ENCODE measurements around the gene WDR12. TPM values are rescaled to one million over a fixed set of nuclear protein-coding genes. Genes with fewer than 3 reads are reported as not detected.

The WDR12 gene
- total and polyA plus RNA-seq, 2 of the 13 experiments (the other 11 are each of a cell fraction or from before 2014, with no cell fraction given) = 94.4 to 216 TPM

DNA sequence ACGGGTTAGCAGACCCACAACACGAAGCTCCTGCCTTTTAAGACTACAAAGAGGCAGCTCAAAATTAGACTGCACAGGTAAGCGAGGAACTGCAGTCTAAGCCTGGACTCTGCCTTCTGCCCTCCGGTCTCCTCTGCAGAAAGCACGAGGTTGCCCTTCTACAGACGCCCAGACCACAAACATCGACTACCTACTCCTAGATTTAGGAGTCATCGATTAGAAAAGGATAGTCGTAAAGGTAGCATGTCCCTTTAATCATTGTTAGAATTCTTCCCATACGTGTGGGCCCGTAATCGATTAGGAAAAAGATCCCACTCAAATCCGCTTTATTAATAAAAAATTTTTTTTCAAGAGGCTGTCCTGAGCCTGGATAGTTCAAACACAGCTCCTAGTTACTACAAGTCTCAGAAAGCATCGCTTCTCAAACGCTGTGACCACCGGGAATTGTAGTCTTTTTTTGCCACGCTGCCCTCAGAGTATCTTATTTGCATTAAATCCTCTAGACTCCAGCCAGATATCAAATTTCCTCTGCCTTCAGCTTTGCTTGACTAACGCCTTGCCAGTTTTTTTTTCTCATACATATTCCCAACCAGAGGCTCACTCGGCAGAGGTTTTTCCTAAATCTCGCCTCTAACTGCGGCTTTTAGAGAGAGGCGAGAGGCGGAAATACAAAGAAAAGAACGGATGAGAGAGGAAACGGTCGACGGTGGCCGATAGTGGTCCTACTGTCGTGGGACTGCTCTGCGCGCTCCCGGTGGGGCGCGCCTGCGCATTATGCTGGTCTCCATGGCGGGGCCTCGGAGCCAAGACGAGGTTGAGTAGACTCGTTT lies at the start of gene WDR12, which contains the start of gene CARF (continued):
- TF ChIP-seq, protein P1, sequence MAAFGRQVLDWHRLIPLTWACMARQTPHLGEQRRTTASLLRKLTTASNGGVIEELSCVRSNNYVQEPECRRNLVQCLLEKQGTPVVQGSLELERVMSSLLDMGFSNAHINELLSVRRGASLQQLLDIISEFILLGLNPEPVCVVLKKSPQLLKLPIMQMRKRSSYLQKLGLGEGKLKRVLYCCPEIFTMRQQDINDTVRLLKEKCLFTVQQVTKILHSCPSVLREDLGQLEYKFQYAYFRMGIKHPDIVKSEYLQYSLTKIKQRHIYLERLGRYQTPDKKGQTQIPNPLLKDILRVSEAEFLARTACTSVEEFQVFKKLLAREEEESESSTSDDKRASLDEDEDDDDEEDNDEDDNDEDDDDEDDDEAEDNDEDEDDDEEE (CRISPR knock-in tag; IDR thresholded peaks at IDR 0.05) = no peak
- TF ChIP-seq, protein P2, sequence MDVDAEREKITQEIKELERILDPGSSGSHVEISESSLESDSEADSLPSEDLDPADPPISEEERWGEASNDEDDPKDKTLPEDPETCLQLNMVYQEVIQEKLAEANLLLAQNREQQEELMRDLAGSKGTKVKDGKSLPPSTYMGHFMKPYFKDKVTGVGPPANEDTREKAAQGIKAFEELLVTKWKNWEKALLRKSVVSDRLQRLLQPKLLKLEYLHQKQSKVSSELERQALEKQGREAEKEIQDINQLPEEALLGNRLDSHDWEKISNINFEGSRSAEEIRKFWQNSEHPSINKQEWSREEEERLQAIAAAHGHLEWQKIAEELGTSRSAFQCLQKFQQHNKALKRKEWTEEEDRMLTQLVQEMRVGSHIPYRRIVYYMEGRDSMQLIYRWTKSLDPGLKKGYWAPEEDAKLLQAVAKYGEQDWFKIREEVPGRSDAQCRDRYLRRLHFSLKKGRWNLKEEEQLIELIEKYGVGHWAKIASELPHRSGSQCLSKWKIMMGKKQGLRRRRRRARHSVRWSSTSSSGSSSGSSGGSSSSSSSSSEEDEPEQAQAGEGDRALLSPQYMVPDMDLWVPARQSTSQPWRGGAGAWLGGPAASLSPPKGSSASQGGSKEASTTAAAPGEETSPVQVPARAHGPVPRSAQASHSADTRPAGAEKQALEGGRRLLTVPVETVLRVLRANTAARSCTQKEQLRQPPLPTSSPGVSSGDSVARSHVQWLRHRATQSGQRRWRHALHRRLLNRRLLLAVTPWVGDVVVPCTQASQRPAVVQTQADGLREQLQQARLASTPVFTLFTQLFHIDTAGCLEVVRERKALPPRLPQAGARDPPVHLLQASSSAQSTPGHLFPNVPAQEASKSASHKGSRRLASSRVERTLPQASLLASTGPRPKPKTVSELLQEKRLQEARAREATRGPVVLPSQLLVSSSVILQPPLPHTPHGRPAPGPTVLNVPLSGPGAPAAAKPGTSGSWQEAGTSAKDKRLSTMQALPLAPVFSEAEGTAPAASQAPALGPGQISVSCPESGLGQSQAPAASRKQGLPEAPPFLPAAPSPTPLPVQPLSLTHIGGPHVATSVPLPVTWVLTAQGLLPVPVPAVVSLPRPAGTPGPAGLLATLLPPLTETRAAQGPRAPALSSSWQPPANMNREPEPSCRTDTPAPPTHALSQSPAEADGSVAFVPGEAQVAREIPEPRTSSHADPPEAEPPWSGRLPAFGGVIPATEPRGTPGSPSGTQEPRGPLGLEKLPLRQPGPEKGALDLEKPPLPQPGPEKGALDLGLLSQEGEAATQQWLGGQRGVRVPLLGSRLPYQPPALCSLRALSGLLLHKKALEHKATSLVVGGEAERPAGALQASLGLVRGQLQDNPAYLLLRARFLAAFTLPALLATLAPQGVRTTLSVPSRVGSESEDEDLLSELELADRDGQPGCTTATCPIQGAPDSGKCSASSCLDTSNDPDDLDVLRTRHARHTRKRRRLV (CRISPR knock-in tag; IDR thresholded peaks at IDR 0.05) = peak; percentile 47; the same call in 1 of the 2 replicates
- TF ChIP-seq HOXA9 (CRISPR knock-in tag; IDR thresholded peaks at IDR 0.05; ENCODE audit: borderline replicate concordance) = no peak
- TF ChIP-seq ZFP62 (CRISPR knock-in tag; IDR thresholded peaks at IDR 0.05) = no peak
- TF ChIP-seq NFKBIZ (CRISPR knock-in tag; IDR thresholded peaks at IDR 0.05) = no peak
- TF ChIP-seq PAWR (CRISPR knock-in tag; IDR thresholded peaks at IDR 0.05; ENCODE audit: borderline replicate concordance) = no peak
- TF ChIP-seq ZNF530 (CRISPR knock-in tag; IDR thresholded peaks at IDR 0.05; ENCODE audit: low read depth) = 0 out of 2 replicates have a peak, but pooled peaks have one; percentile 41
- TF ChIP-seq, protein P3, sequence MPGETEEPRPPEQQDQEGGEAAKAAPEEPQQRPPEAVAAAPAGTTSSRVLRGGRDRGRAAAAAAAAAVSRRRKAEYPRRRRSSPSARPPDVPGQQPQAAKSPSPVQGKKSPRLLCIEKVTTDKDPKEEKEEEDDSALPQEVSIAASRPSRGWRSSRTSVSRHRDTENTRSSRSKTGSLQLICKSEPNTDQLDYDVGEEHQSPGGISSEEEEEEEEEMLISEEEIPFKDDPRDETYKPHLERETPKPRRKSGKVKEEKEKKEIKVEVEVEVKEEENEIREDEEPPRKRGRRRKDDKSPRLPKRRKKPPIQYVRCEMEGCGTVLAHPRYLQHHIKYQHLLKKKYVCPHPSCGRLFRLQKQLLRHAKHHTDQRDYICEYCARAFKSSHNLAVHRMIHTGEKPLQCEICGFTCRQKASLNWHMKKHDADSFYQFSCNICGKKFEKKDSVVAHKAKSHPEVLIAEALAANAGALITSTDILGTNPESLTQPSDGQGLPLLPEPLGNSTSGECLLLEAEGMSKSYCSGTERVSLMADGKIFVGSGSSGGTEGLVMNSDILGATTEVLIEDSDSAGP (CRISPR knock-in tag; IDR thresholded peaks at IDR 0.05; ENCODE audit: borderline replicate concordance) = peak; percentile 76
- no peak for TF ChIP-seq ZNF7 (CRISPR knock-in tag; IDR thresholded peaks at IDR 0.05)
- no peak for TF ChIP-seq ZNF552 (CRISPR knock-in tag; IDR thresholded peaks at IDR 0.05; ENCODE audit: borderline replicate concordance)
- TF ChIP-seq ZSCAN22 (CRISPR knock-in tag; IDR thresholded peaks at IDR 0.05) = peak; percentile 26; the same call in 1 of the 2 replicates
- TF ChIP-seq ZC3H4 (CRISPR knock-in tag; IDR thresholded peaks at IDR 0.05; ENCODE audit: borderline replicate concordance) = no peak
- TF ChIP-seq SIX4 (CRISPR knock-in tag; IDR thresholded peaks at IDR 0.05) = no peak
- peak; percentile 70 for TF ChIP-seq PHF20 (CRISPR knock-in tag; IDR thresholded peaks at IDR 0.05)
- TF ChIP-seq IRX3 (CRISPR knock-in tag; IDR thresholded peaks at IDR 0.05; ENCODE audit: borderline replicate concordance, low read depth) = no peak
- TF ChIP-seq ZMYM3 (CRISPR knock-in tag; IDR thresholded peaks at IDR 0.05) = 0 out of 2 replicates have a peak, but pooled peaks have one; percentile 47
- TF ChIP-seq AHR (CRISPR knock-in tag; IDR thresholded peaks at IDR 0.05) = no peak
- peak; percentile 92 for TF ChIP-seq ZSCAN31 (CRISPR knock-in tag; IDR thresholded peaks at IDR 0.05; ENCODE audit: low read depth)
- TF ChIP-seq KMT2A (CRISPR knock-in tag; IDR thresholded peaks at IDR 0.05) = no peak
- 0 out of 2 replicates have a peak, but pooled peaks have one; percentile 35 for TF ChIP-seq ZFP37 (CRISPR knock-in tag; IDR thresholded peaks at IDR 0.05; ENCODE audit: borderline replicate concordance)
- no peak for TF ChIP-seq NONO (IDR thresholded peaks at IDR 0.05)
- 0 out of 2 replicates have a peak, but pooled peaks have one; percentile 32 for TF ChIP-seq NONO (CRISPR knock-in tag; conservative IDR thresholded peaks at IDR 0.05)
- no peak for TF ChIP-seq ZNF333 (CRISPR knock-in tag; IDR thresholded peaks at IDR 0.05; ENCODE audit: borderline replicate concordance)
